Measurements from ENCODE around the gene LRP11.
"Not testable (repeated sequence)": the region's sequence is repeated elsewhere in the genome, so short reads cannot be mapped to it uniquely, and the experiment has no call there.

The LRP11 gene

DNA sequence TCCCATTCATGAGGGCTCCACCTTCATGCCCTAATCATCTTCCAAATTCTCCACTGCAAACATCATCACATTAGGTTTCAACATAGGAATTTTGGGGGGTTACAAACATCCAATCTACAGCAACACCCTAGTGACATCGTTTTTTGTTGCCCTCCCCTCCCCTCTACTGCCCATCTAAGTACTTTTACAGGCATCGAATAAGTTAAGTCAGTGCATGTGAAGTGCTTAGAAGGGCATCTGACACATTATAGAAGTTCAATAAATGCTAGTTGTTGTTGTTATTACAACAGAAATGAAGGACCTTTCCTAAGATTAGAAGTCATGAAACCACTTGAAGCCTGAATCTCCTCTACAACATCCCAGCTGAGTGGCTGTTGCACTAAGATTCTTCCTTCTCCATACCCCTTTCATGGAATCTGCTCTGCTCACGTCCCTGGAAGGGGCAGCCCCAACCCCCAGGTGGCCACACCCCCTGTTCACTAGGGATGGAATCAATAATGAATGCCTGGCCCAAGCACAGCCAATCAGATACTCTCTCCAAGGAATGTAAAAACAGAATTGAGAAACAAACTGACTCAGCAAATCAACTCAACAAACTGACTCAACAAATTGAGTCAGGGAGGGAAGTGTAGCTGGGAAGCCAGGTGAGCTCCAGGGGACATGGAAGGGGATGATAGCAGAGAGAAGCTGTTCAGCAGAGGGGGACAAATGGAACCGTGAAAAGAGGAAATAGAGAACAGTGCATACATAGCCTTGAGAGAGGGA, 3.9 kb upstream of the LRP11 start:
- DNase-seq, result no peak

DNA sequence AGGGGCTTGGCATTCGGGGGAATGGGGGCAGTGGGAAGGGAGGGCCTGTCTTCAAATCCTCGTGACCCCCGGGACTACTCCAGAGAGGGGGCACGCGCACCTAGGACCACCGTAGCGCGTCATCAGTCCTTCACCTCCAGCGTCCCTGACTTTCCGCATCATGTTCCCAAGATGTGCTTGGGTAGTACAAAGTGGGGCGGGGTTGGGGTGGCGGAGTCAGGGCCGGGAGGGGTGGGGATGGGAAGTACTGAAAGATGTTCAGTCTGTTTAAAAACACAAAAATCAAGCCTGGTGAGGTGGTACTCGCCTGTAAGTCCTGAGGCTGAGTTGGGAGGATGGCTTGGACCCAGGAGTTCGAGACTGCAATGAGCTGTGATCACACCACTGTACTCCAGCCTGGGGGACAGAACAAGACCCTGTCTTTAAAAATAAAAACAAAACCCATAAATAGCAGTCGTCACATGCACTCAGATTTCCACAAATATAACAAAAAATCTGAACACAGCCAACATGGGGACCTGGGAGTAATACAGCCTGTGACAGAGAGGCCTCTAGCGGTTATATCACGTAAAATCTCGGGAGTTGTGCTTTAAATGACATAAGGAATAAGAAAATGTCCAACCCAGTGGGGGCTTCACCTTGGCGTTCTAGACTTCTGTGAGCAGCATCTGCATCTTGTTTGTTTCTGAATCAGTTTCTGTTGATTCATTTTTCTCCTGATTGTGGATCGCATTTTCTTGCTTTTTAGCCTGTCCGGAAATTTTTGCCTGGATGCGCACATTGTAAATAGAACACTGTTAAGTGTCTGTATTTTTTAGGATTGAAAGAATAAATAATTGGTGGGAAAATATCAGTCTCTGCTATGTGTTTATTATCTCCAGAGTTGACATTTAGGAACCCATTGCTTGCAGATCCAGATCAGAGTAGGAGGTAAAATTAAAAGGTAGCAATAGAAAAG, 698 bp upstream of the LRP11 start:
- peak in 1 of 2 donors; percentile 6 for DNase-seq

DNA sequence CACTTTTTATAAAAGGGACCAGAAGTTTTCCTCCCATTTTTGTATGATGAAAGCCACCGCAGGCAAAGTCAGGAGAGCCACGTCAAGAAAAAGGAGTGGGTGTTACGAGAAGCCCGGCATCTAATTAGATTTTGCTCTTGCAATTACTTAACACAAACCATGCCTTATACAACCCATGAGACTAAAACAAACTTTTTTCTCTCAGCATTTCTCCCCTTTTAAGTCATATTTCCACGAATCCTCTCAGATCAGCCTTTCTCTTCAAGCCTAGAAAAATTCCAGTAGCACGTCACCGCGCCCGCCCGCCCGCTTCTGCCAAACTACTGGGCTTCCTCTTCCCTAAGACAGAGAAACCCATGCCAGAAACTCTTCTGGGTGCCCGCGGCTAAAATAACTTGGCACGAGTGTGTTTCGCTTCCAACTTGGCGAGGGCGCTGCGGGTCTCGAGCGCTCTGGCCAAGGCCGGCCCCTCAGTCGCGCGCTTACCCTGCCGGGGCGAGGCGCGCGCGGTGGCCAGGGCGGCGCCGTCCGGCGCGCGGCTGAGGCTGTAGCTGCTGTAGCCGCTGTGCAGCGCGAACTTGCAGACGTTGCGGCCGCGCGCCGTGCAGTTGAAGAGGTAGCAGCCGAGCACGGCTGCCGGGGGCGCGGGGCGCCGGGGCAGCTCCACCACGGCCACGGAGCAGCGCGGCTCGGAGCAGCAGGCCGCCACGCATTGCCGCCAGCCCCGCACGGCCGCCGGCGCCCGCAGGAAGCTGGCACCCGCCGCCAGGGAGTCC, 1.0 kb downstream of the LRP11 start:
- DNase-seq, result peak; percentile 20 to 21

DNA sequence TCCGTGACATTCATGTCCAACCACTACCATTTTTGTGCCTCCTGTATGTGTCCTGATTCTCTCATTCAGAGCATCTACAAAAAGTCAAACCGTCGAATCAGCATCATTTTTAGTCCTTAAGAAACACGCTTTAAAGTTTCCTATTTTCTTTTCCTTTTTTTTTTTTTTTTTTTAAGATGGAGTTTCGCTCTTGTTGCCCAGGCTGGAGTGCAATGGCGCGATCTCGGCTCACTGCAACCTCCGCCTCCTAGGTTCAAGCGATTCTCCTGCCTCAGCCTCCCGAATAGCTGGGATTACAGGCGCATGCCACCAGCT, 1.8 kb downstream of the LRP11 start:
- DNase-seq, result not testable (repeated sequence)

DNA sequence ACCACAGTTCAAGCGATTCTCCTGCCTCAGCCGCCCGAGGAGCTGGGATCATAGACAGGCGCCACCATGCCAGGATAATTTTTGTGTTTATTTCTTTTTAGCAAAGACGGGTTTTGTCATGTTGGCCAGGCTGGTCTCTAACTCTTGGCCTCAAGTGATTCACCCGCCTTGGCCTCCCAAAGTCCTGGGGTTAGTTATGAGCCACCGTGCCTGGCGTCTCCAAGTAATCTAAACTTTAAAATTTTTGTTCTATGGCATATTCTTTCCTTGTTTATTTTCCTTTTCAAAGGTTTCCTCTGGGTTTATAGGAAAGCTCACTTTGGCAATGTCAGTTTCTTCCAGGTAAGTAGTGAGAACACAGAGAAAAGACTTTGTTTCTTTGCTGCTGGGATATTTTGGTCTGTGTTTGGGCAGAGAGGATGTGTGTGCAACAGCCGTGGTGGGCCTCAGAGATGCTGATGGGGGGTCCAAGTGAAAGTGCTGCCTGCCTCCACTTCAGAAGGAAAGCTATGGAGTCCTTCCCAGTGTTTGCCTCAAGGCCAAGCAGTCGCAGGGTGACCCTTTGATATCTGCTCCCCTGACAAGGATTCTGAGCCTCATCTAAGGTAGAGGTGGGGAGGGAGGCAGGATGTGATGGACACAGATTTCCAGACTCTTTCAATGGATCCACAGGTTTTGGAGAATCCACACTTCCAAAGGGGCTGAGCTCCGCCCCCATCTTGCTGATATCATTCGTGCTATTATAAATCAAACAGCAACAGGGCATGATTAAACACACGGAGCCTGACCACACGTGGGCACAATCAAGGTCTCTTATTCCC, 2.3 kb downstream of the LRP11 start:
- no peak for DNase-seq

DNA sequence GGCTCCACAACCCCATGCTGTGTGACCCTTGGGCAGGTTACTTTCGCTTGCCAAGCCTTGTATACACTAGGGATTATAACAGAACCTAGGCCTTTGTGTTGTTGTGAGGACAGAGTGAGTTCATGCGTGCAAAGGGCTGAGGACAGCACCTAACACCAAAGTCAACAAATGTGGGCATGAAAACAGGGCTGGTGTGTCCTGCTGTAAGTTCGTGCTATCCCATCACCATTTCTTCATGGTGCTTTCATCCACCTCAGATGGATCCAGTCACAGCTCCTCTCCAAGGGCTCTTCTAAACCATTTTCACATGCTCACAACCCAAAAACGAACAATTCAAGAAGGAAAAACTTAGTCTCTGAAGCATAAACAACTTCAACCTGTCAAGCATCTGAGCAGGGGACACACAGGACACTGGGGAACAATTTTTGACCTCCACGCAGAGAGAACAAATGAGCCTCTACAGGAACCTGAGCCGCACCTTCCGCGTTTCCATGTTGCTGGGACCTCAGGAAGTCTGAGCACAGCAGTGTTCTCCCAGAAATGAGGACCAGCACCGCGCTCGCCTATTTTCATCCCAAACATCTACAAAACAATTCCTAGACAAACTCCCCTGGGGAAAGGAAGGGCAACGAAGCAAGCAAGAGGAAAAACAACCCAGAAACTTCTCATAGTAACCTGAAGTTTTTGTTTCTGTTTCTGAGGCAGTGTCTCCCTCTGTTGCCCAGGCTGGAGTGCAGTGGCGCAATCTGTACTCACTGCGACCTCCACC, 3.1 kb downstream of the LRP11 start:
- DNase-seq, result no peak

DNA sequence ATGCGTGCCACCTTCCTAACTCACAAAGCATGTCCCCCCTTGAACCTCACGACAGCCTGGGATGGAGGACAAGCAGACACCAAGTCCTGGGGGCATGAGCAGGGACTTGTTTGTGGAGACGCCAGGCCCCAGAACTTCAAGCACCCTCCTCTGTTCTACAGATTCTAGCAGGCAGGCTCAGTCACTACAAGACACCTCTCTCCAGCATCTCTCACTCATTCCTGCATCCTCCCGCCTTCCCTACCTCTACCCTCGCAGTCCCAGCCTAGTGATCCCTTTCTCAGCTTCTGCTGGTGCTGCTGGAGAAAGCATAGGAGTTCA, 3.7 kb downstream of the LRP11 start:
- DNase-seq, result no peak

DNA sequence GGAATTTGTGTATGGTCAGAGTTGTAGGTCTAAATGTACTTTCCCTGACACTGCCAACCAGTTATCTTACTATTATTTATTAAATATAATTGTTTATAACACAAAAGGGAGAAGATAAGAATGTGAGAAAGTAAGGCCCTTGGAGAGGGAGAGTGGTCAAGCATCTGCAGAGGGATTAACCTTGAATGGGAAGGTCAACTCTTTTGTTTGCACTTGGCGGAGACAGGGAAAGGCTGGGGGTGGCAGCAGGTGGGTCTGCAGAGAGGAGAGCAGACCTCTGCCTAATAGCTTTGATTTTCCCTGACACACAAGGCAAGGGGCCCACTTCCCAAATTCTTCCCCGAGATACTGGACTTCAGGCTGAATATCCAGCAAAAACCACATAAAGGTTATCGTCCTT, 4.2 kb downstream of the LRP11 start:
- no peak for DNase-seq

DNA sequence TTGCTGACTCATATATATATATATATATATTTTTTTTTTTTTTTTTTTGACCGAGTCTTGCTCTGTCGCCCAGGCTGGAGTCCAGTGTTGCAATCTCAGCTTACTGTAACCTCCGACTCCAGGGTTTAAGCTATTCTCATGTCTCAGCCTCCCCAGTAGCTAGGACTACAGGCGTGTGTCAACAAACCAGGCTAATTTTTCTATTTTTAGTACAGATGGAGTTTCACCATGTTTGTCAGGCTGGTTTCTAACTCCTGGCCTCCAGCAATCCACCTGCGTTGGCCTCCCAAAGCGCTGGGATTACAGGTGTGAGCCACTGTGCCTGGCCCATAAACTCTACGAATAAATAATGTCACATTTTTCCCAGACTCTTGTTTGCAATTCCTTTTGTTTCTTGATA, 4.8 kb downstream of the LRP11 start:
- no peak for DNase-seq

DNA sequence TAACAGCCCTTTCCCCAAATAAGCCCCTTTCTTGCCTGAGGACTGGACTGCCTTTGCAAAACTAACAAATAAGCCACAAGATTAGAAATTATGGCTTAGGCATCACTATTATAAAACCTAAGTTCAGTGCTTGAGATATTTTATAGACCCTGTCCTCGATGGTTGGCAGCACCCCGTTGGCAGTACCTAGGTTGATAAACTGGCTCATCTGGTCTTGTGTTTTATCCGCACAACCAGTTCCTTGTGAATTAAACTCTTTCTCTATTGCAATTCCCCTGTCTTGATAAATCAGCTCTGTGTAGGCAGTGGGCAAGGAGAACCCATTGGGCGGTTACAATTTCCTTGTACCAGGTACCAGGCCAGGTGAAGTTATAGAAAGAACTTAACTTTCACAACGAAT, 6.6 kb downstream of the LRP11 start:
- DNase-seq, result no peak

DNA sequence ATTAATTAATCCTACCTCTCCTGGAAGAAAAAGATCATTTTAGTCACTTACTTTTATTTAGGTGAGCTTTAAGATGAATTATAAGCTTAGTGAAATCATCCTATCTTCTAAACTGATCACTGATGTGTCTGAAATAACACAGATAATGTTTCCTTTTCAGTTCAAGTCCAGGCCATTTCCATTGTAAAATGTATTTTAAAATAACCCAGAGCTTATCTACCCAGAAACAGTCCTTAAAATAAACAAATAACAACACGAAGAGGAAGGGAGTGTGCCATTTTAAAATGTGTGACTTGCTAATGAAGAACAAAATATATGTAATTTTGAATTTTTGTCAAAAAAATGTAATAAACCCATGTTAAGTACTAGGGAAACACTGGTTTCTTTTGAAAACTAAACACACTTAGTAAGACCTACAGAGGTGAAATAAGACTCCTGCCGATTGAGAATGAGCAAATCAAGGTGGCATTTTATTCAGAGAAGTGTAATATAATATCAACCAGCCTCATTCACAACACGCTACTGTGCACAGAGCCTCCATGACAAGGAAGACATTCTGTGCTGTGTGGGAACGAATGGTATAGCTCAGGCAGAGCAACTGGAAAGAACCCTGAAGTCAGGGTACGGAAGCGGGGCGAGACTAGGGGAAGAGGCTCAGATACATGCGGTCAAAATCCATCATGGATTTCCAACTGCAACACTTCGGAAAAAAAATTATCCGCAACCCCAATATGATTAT, 7.7 kb downstream of the LRP11 start:
- DNase-seq, result no peak

DNA sequence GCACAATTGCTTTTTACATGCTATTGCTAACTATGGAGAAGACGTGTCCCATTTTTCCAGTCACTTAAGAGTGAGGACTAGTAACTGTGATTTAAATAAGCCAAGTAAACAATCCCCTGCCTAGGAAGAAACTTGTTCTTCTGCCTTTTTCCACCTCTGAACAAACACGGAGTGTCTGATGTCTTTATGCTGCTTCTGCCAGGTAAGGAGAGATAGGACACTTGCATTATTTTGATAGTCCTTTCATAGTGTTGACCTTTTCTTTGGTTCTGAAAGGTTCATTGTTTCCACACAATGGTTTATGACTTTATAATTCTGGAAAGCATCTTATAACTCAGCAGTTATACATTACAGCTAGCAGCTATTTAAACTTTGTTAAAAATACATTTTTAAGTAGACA, 8.4 kb downstream of the LRP11 start:
- no peak for DNase-seq

DNA sequence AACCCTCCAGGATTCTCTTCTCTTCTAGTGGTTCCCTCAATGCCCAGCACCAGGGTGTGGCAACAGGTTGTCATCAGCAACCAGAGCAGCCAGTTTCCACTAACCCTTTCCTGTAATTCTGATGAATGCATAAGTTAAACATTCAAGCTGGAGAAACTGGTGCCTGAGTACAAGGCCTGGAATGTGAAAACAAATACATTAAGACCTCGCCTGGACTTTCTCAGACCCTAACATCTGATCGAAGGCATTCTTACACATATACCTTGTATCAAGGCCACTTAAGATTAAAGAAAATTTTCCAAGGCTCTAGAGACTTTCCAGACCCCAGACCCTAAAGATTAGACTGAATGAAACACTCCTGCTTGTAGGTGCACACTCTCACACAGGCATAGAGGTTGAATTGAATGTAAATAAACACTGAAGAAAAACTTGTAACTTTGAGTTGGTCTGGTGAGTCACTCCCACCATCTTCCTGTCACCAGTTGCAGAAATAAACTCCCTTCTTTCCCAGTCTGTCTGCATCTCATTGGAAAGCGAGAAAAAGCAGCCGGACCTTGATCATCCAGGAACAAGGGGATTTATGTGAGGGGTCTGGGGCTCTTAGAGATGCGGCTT, 9.0 kb downstream of the LRP11 start:
- DNase-seq, result no peak

DNA sequence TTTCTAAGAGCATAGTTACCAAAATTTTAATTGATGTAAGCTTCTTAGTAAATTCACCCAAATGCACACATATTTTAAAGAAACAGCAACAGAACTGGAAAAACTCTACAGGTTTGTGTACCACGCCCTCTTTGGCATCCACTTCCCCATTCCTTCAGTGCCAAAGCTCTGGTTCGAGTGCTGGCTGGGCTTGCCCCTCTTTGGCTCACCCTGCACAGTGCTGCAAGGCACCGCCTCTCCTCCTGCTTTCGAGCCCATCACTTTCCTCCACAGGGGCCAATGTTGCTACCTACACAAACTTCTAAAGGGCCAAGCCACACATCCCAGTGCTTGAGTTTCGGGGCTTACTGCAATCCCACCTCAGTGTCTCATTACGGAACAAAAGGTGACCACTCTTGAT, 9.6 kb downstream of the LRP11 start:
- DNase-seq, result no peak

DNA sequence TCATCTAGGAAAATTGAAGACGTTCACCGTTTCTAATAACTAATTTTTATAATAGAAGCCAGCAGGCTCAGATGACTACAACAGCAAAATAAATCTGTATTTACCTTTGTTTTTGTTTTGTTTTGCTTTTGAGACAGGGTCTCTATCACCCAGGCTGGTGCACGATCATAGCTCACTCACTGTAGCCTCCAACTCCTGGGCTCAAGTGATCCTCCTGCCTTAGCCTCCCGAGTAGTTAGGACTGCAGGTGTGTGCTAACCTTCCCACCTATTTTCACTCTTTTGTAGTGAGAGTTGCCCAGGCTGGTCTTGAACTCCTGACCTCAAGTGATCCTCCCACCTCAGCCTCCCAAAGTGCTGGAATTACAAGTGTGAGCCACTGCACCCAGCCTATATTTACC, 10.1 kb downstream of the LRP11 start:
- DNase-seq, result not testable (repeated sequence)

DNA sequence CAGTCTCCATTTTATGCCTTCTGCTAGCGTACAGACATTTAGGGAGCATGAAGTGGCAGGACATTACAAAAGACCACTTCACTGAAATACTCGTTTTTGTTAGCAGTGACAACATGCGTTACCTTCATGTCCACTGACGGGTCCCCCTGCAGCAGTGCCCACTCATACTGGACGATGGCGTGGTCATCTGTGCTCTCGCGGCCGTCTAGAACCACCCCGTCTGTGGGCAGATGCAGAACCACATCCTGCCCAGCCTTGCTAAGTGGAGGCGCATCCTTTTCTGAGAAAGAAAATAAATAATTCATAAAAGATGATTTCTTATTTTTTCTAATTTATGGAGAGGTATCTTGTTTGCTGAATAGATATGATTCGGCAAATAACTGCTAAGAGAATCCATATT, 11.3 kb downstream of the LRP11 start:
- no peak for DNase-seq

DNA sequence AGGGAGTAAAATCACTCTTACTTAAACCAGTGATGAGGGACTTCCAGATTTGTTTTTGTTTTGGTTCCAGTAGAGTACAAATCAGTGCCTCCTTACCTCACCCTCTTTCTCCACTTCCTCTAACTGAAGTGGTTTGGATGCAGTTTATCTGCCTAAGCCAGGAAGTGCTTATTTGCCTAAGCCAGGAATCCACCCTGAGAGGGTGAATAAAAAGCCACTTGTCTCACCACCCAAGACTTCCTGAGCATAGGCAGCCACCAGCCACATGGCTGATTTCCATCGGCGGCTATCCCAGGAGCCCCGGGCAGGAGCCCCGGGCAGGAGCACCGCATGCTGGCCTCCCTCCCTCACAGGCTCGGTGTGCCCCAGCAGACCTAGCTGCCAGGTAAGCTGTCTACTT, 12.0 kb downstream of the LRP11 start:
- no peak for DNase-seq

DNA sequence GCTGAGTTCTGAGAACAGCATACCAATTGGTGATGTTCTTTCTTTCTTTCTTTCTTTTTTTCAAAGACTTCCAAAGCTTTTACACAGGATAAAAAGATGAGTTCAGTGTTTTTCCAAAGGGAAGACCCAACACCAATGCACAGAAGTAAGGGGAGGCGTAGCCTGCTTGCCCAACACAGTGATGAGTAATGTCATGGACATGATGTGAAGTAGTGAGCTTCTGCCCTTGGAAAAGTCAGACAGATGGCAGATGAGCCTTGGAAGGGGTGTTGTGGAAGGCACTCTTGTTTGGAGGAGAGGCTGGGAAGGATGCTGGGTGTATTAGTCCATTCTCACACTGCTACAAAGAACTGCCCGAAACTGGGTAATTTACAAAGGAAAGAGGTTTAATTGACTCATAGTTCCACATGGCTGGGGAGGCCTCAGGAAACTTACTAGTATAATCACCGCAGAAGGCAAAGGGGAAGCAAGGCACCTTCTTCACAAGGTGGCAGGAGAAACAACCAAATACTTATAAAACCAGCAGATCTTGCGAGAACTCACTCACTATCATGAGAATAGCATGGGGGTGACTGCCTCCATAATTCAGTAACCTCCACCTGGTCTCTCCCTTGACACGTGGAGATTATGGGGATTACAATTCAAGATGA, 12.6 kb downstream of the LRP11 start:
- DNase-seq, result no peak

DNA sequence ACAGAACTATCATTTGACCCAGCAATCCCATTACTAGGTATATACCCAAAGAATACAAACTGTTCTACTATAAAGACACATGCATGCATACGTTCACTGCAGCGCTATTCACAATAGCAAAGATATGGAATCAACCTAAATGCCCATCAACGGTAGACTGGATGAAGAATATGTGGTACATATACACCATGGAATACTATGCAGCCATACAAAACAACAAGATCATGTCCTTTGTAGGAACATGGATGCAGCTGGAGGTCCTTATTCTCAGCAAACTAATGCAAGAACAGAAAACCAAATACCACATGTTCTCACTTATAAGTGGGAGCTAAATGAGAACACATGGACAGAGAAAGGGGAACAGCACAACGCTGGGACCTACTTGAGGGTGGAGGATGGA, 15.8 kb downstream of the LRP11 start:
- not testable (repeated sequence) for DNase-seq

DNA sequence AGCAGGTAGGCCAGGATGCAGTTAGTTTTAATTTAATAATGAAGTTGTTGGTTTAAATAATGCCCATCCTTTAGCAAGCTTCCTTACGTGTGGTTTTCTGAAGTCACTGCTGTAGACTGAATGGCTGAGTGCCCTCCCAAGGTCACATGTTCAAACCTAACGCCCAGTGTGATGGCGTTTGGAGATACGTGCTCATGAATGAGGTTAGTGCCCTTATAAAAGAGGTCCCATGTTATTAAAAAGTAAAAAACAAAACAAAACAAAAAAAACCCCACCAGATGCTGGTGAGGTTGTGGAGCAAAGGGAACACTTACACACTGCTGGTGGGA, 16.3 kb downstream of the LRP11 start:
- no peak for DNase-seq
